WTC11 (cell line): ENCODE data around the gene VANGL2.

ENCODE experiments used
- ATF3 ChIP-seq: sonication (generic); formaldehyde crosslinking; conservative IDR thresholded peaks from 2 replicates; pipeline ENCODE4 v1.8.1; 2022; ENCODE audit warnings: mild to moderate bottlenecking, missing genetic modification reagents
- CTCF ChIP-seq: fragments of 200-600 bp; IDR thresholded peaks from 2 replicates; pipeline ENCODE4 v1.8.0; 2022; ENCODE audit warnings: antibody characterized with exemption
- TCF7 ChIP-seq: sonication (generic); formaldehyde crosslinking; IDR thresholded peaks from 2 replicates; pipeline ENCODE4 v1.8.0; 2022; ENCODE audit warnings: mild to moderate bottlenecking, low read depth, missing genetic modification reagents, moderate library complexity

- TF ChIP-seq TCF7 (no peak), CTCF (no peak), ATF3 (CRISPR knock-in tag) (no peak)
Measured at GRCh38 chr1:160352555-160352954, 47.8 kb upstream of the VANGL2 start.
